ENCODE results near the gene BANF2.

DNA sequence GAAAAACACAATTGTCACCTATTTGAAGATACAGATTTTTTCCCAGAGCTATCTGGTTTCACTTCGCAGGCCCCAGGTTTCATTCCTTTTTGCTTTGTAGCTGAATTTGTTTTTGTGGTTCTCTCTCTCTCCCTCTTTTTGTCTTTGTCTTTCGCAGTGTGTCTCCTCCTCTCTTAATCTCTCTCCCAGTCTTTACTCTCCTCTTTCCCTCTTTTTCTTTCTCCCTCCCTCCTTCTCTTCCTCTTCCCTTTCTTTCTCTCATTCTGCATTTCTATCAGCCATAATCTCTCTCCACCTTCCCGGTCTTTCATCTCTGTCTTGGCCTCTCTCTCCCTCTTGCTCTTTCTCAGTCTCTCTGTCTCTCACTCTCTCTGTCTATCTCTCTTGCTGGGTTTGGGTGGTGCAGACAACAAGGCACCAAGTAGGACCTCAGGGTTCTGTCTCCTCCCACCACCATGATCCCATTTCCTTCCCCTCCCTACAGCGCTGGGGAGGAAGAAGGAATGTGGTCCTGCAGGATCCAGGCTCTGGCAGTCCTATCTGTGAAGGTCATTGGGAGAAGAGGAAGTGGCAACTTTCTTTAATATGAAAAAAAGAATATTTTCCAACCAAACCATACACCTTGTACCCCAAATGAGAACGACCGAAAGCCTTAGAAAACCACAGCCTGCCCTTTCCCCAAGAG is 63.2 kb downstream of the BANF2 start:
- no peak for TF ChIP-seq CTCF (conservative IDR thresholded peaks at IDR 0.05; ENCODE audit: low read depth, low read length)
- TF ChIP-seq EZH2 (IDR thresholded peaks at IDR 0.05; ENCODE audit: low read length, unreplicated experiment) = no peak

All from PC-3 (cell line).